IMR-90 (cell line): Measurements from ENCODE around the gene SLC15A2. TPM values are rescaled to one million over a fixed set of nuclear protein-coding genes. Genes with fewer than 3 reads are reported as not detected.

Source experiments
- ATAC-seq: fragments of 200-7000 bp; cut with Tn5 transposase; 2 replicates; pipeline ENCODE4 v1.9.1; 2020; ENCODE audit warnings: low read depth, mild to moderate bottlenecking, moderate library complexity
- BruUV-seq: library from RNA; stranded (reverse); fragments of 400-500 nt; replicated peaks from 2 replicates; lab custom pipeline; 2021; lab: Mats Ljungman, UMichigan
- CTCF ChIA-PET: fragments of 300-600 bp; formaldehyde crosslinking; extraction: SDS; loops from one replicate; lab custom pipeline; 2021; ENCODE audit warnings: antibody characterized with exemption; lab: Yijun Ruan, JAX
- POLR2A ChIA-PET: fragments of 300-600 bp; sonication (Branson Sonifier 250); formaldehyde crosslinking; loops from one replicate; lab custom pipeline; 2022; ENCODE audit warnings: antibody characterized with exemption; ENCODE audit not compliant: unreplicated experiment; lab: Charles Lee
- DNase-seq: peaks from one replicate; pipeline ENCODE4 v3.0.0; 2013
- H2AFZ ChIP-seq: replicated peaks from 2 replicates; pipeline ENCODE3; 2013; ENCODE audit warnings: low read length, mild to moderate bottlenecking; ENCODE audit not compliant: poor library complexity
- H2AK5ac ChIP-seq: 2 replicates; pipeline ENCODE4 v1.6.1; 2013; ENCODE audit warnings: low read depth, low read length, inconsistent platforms
- H2AK9ac ChIP-seq: replicated peaks from 2 replicates; pipeline ENCODE3; 2013; ENCODE audit warnings: mild to moderate bottlenecking, low read depth, low read length, moderate library complexity; ENCODE audit not compliant: poor library complexity
- H2BK120ac ChIP-seq: 2 replicates; pipeline ENCODE4 v1.6.1; 2013; ENCODE audit warnings: low read depth, low read length, inconsistent platforms
- H2BK15ac ChIP-seq: 3 replicates; pipeline ENCODE4 v1.6.1; 2013; ENCODE audit warnings: low read depth, low read length, inconsistent platforms
- H2BK20ac ChIP-seq: 2 replicates; pipeline ENCODE4 v1.6.1; 2013; ENCODE audit warnings: low read depth, mild to moderate bottlenecking, inconsistent platforms, low read length, moderate library complexity
- H2BK5ac ChIP-seq: 2 replicates; pipeline ENCODE4 v1.6.1; 2013; ENCODE audit warnings: mild to moderate bottlenecking, low read depth, low read length, inconsistent platforms; ENCODE audit not compliant: poor library complexity, severe bottlenecking
- H3K14ac ChIP-seq: replicated peaks from 2 replicates; pipeline ENCODE4 v1.6.1; 2013; ENCODE audit warnings: low read depth, low read length, inconsistent platforms
- H3K18ac ChIP-seq: 2 replicates; pipeline ENCODE4 v1.6.1; 2013; ENCODE audit warnings: low read depth, low read length, control low read depth
- H3K23ac ChIP-seq: 2 replicates; pipeline ENCODE4 v1.6.1; 2013; ENCODE audit warnings: low read depth, low read length, inconsistent platforms
- H3K27ac ChIP-seq: 2 replicates; pipeline ENCODE4 v1.5.1; 2013; ENCODE audit warnings: mild to moderate bottlenecking, control low read depth, low read length; ENCODE audit not compliant: insufficient read depth
- H3K27me3 ChIP-seq: 2 replicates; pipeline ENCODE4 v1.6.1; 2013; ENCODE audit warnings: low read length; ENCODE audit not compliant: control insufficient read depth, insufficient read depth
- H3K36me3 ChIP-seq: 2 replicates; pipeline ENCODE4 v1.6.1; 2013; ENCODE audit warnings: low read length, mixed read lengths; ENCODE audit not compliant: control insufficient read depth, insufficient read depth
- H3K4ac ChIP-seq: 2 replicates; pipeline ENCODE4 v1.6.1; 2013; ENCODE audit warnings: low read depth, low read length, inconsistent platforms
- H3K4me1 ChIP-seq: 2 replicates; pipeline ENCODE4 v1.6.1; 2013; ENCODE audit warnings: low read length, mixed read lengths; ENCODE audit not compliant: control insufficient read depth, insufficient read depth
- H3K4me2 ChIP-seq: 2 replicates; pipeline ENCODE4 v1.6.1; 2013; ENCODE audit warnings: low read depth, mild to moderate bottlenecking, control low read depth, low read length, moderate library complexity
- H3K4me3 ChIP-seq: 2 replicates; pipeline ENCODE4 v1.5.1; 2013; ENCODE audit warnings: low read depth, mild to moderate bottlenecking, control low read depth, low read length, moderate library complexity; ENCODE audit not compliant: insufficient read depth
- H3K56ac ChIP-seq: 2 replicates; pipeline ENCODE4 v1.6.1; 2013; ENCODE audit warnings: low read length, inconsistent platforms; ENCODE audit not compliant: insufficient read depth; ENCODE audit errors: extremely low read depth
- H3K79me1 ChIP-seq, 2 experiments: 2 replicates each; pipeline ENCODE4 v1.6.1; 2013; ENCODE audit warnings: low read length in 2 of 2, inconsistent platforms in 1 of 2, low read depth in 1 of 2
- H3K9ac ChIP-seq: 2 replicates; pipeline ENCODE4 v1.6.1; 2013; ENCODE audit warnings: low read depth, low read length, control low read depth
- H3K9me1 ChIP-seq: 2 replicates; pipeline ENCODE4 v1.6.1; 2013; ENCODE audit warnings: low read length, inconsistent platforms; ENCODE audit not compliant: insufficient read depth
- H3K9me3 ChIP-seq: 2 replicates; pipeline ENCODE4 v1.6.1; 2013; ENCODE audit warnings: low read length; ENCODE audit not compliant: control insufficient read depth, insufficient read depth
- H4K20me1 ChIP-seq: 2 replicates; pipeline ENCODE4 v1.6.1; 2013; ENCODE audit warnings: low read length, inconsistent platforms; ENCODE audit not compliant: insufficient read depth
- H4K5ac ChIP-seq: 2 replicates; pipeline ENCODE4 v1.6.1; 2013; ENCODE audit warnings: mild to moderate bottlenecking, low read depth, low read length, control low read depth
- H4K8ac ChIP-seq, 2 experiments: 2 replicates each; pipeline ENCODE4 v1.6.1; 2013; ENCODE audit warnings: low read depth in 2 of 2, low read length in 2 of 2, control low read depth in 1 of 2, inconsistent platforms in 1 of 2
- H4K91ac ChIP-seq: 2 replicates; pipeline ENCODE4 v1.6.1; 2013; ENCODE audit warnings: low read depth, low read length, inconsistent platforms; ENCODE audit not compliant: insufficient read depth
- BHLHE40 ChIP-seq: fragments of 150-350 bp; IDR thresholded peaks from 2 replicates; pipeline ENCODE4 v1.6.1; 2016; ENCODE audit warnings: mild to moderate bottlenecking, low read depth, low read length
- CEBPB ChIP-seq: IDR thresholded peaks from 2 replicates; pipeline ENCODE4 v1.6.1; 2012; ENCODE audit warnings: low read depth, low read length, improper control_type of control experiment
- CHD1 ChIP-seq: IDR thresholded peaks from 2 replicates; pipeline ENCODE4 v1.6.1; 2012; ENCODE audit warnings: low read depth, low read length, improper control_type of control experiment
- NFE2L2 ChIP-seq: fragments of 150-350 bp; IDR thresholded peaks from 2 replicates; pipeline ENCODE4 v1.6.1; 2016; ENCODE audit warnings: low read depth, mild to moderate bottlenecking, low read length
- USF2 ChIP-seq: fragments of 150-350 bp; IDR thresholded peaks from 2 replicates; pipeline ENCODE4 v1.6.1; 2017; ENCODE audit warnings: mild to moderate bottlenecking, antibody characterized with exemption, low read length, low read depth
- WGBS, 2 experiments: methylation state at CpG; one replicate each; pipeline versions ENCODE4 v1.1.5 to v1.1.7; 2013; ENCODE audit warnings: missing lambda C conversion rate in 2 of 2; ENCODE audit not compliant: insufficient read length in 1 of 2; ENCODE audit errors: extremely low coverage in 2 of 2; 5-methylcytosine and 5-hydroxymethylcytosine counted together
- dilution Hi-C: fragments of 300-500 bp; cut with HindIII; formaldehyde crosslinking; loops from one replicate; pipeline ENCODE4 v1.14.3; 2018; ENCODE audit warnings: low sequenced_read_pairs; ENCODE audit not compliant: unreplicated experiment
- in situ Hi-C: fragments of 300-500 bp; cut with MboI; formaldehyde crosslinking; loops from 3 replicates; pipeline ENCODE4 v1.14.3; 2019; ENCODE audit warnings: low sequenced_read_pairs, inconsistent platforms, mixed read lengths
- intact Hi-C: fragments of 100-400 bp; cut with micrococcal nuclease; formaldehyde crosslinking; loops from 2 replicates; pipeline ENCODE4 v1.10.0; 2022
- polyA plus RNA-seq, 3 experiments: library from polyadenylated mRNA; depleted of rRNA; stranded (reverse); fragments of >200 nt; gene quantifications; 2 replicates each; pipeline ENCODE4 v1.2.3, GENCODE V29; 2012; ENCODE audit warnings: low replicate concordance in 1 of 3
- total RNA-seq: library from RNA; depleted of rRNA; stranded (reverse); fragments of >200 nt; gene quantifications from 2 replicates; pipeline ENCODE4 v1.2.3, GENCODE V29; 2012

The SLC15A2 gene
- total and polyA plus RNA-seq, 2 of the 4 experiments (the other 2 are of a cell fraction), result 0.18 to 0.31 TPM

GRCh38 chr3:121974601-121975111 lies 80.5 kb downstream of the SLC15A2 start:
- Histone ChIP-seq H3K27ac (no peak overlapping the region), H4K5ac (no peak overlapping the region), H3K14ac (no peak overlapping the region), H3K4me1 (no peaks in the 10 kb centered on the region), H2AK5ac (no peak overlapping the region), H2AFZ (no peak overlapping the region), H2AK9ac (no peak overlapping the region), H3K4me3 (no peak overlapping the region), H3K9ac (no peak overlapping the region), H3K9me1 (no peaks in the 10 kb centered on the region), H2BK15ac (no peak overlapping the region), H3K23ac (no peak overlapping the region), H3K18ac (no peak overlapping the region), H2BK120ac (no peak overlapping the region), H3K36me3 (no peaks in the 10 kb centered on the region), H3K9me3 (no peaks in the 10 kb centered on the region), H4K20me1 (no peaks in the 10 kb centered on the region), H3K56ac (no peak overlapping the region), H3K4me2 (no peak overlapping the region), H3K79me1 (no peaks in the 10 kb centered on the region), H4K91ac (no peak overlapping the region), H3K4ac (no peak overlapping the region), H3K27me3 (no peaks in the 10 kb centered on the region), H4K8ac (no peak overlapping the region), H2BK5ac (no peak overlapping the region), H2BK20ac (no peak overlapping the region)
- WGBS, 2 experiments, result no CpG with 5 or more reads among the region's 2 CpGs
- in situ Hi-C loops (no loop called here), dilution Hi-C loops (no loop called here), intact Hi-C loops (no loop called here)
- ChIA-PET POLR2A (no interaction called here), CTCF (no interaction called here)
- no TSS peak for BruUV-seq
- TF ChIP-seq CEBPB (no peak), CHD1 (no peak), USF2 (no peak), BHLHE40 (no peak), NFE2L2 (0 out of 2 replicates have a peak, but pooled peaks have one; percentile 8)
- no peak for ATAC-seq
- no peak for DNase-seq
